GM21576 (cell line): ENCODE data around the gene FPR3.
"Not testable (repeated sequence)": the region's sequence is repeated elsewhere in the genome, so short reads cannot be mapped to it uniquely, and the experiment has no call there.

Experiments used
- ATAC-seq: cut with Tn5 transposase; IDR thresholded peaks from one replicate; pipeline ENCODE4 v1.9.1; 2021; ENCODE audit warnings: mild to moderate bottlenecking, moderate library complexity; ENCODE audit not compliant: unreplicated experiment

FPR3 gene

GRCh38 chr19:51783372-51783771 is 11.6 kb upstream of the FPR3 start:
- ATAC-seq: no peak

- ATAC-seq: no peak
Observed at GRCh38 chr19:51784109-51784785, 10.7 kb upstream of the FPR3 start.

GRCh38 chr19:51784922-51785690 is 9.9 kb upstream of the FPR3 start:
- ATAC-seq: no peak

GRCh38 chr19:51786646-51787494 is 8.1 kb upstream of the FPR3 start:
- no peak for ATAC-seq

GRCh38 chr19:51788029-51788428 is 6.9 kb upstream of the FPR3 start:
- no peak for ATAC-seq

GRCh38 chr19:51789061-51789795 is 5.7 kb upstream of the FPR3 start:
- ATAC-seq: no peak

- no peak for ATAC-seq
Observed at GRCh38 chr19:51792932-51793331, 2.0 kb upstream of the FPR3 start.

- no peak for ATAC-seq
Observed at GRCh38 chr19:51793994-51794393, 963 bp upstream of the FPR3 start.

GRCh38 chr19:51796195-51796679 is 1.3 kb downstream of the FPR3 start:
- ATAC-seq: no peak

GRCh38 chr19:51797480-51797879 is 2.5 kb downstream of the FPR3 start:
- no peak for ATAC-seq

- no peak for ATAC-seq
Observed at GRCh38 chr19:51798062-51798461, 3.1 kb downstream of the FPR3 start.

GRCh38 chr19:51799034-51799773 is 4.2 kb downstream of the FPR3 start:
- no peak for ATAC-seq

- ATAC-seq: no peak
Observed at GRCh38 chr19:51799774-51800472, 5.0 kb downstream of the FPR3 start.

GRCh38 chr19:51800473-51801244 is 5.7 kb downstream of the FPR3 start:
- ATAC-seq: no peak

GRCh38 chr19:51802775-51803174 is 7.8 kb downstream of the FPR3 start:
- no peak for ATAC-seq

GRCh38 chr19:51803519-51803918 is 8.6 kb downstream of the FPR3 start:
- no peak for ATAC-seq

GRCh38 chr19:51803967-51804366 is 9.0 kb downstream of the FPR3 start:
- ATAC-seq: no peak

GRCh38 chr19:51804789-51805188 is 9.8 kb downstream of the FPR3 start:
- not testable (repeated sequence) for ATAC-seq

- not testable (repeated sequence) for ATAC-seq
Observed at GRCh38 chr19:51805396-51805795, 10.4 kb downstream of the FPR3 start.
